Tibial nerve (tissue), 4 donors: ENCODE results near the gene BBIP1. TPM values are rescaled to one million over a fixed set of nuclear protein-coding genes. Genes with fewer than 3 reads are reported as not detected.
A peak's percentile ranks its signal among the peaks of the same experiment; 100 is the strongest.

ENCODE experiments used
- DNase-seq, 2 donors: peaks; one replicate each; pipeline ENCODE4 v3.0.0-alpha.2; 2019; ENCODE audit warnings: low spot score in 2 of 2
- H3K27ac ChIP-seq, 4 donors: fragments of 200-600 bp; sonication (generic) in 3 of 4; one replicate each; pipeline ENCODE4 v1.5.1; 2017 to 2019; ENCODE audit warnings: mild to moderate bottlenecking in 1 of 4
- H3K27me3 ChIP-seq, 2 donors: fragments of 200-600 bp; sonication (generic) in 1 of 2; one replicate each; pipeline versions ENCODE4 v1.5.1 to v1.6.0; 2017 to 2019
- H3K36me3 ChIP-seq, 3 donors: fragments of 200-600 bp; sonication (generic); one replicate each; pipeline ENCODE4 v1.5.1; 2018 to 2019
- H3K4me1 ChIP-seq, 4 donors: fragments of 200-600 bp; sonication (generic) in 3 of 4; one replicate each; pipeline ENCODE4 v1.5.1; 2017 to 2019
- H3K4me3 ChIP-seq, 4 donors: fragments of 200-600 bp; sonication (generic) in 3 of 4; one replicate each; pipeline ENCODE4 v1.5.1; 2017 to 2019; ENCODE audit warnings: mild to moderate bottlenecking in 1 of 4, moderate library complexity in 1 of 4
- H3K9me3 ChIP-seq, 4 donors: fragments of 200-600 bp; sonication (generic) in 3 of 4; one replicate each; pipeline ENCODE4 v1.5.1; 2017 to 2019
- EP300 ChIP-seq, 2 donors: sonication (generic); formaldehyde crosslinking; IDR thresholded peaks; one replicate each; pipeline ENCODE4 v1.6.1; 2017; ENCODE audit warnings: antibody characterized with exemption in 2 of 2, mild to moderate bottlenecking in 1 of 2
- POLR2A ChIP-seq, 2 donors: fragments of 450-650 bp; IDR thresholded peaks; one replicate each; pipeline ENCODE4 v1.6.1; 2017; ENCODE audit warnings: antibody characterized with exemption in 2 of 2, mild to moderate bottlenecking in 2 of 2, moderate library complexity in 2 of 2
- WGBS, 2 donors: methylation state at CpG; one replicate each; pipeline ENCODE4 v1.1.5; 2018; 5-methylcytosine and 5-hydroxymethylcytosine counted together
- total RNA-seq, 4 donors: library from RNA; depleted of rRNA; stranded (reverse); fragments of >200 nt; gene quantifications; one replicate each; pipeline ENCODE4 v1.1.0, GENCODE V29; 2016
- TF ChIP-seq, protein P1 (sequence below), 5 experiments: fragments of 200-600 bp in 3 of 5; fragments of 450-650 bp in 2 of 5; sonication (generic) in 3 of 5; IDR thresholded peaks; one replicate each; pipeline ENCODE4 v1.5.1; 2016 to 2019; ENCODE audit warnings: antibody characterized with exemption in 5 of 5, mild to moderate bottlenecking in 3 of 5, moderate library complexity in 2 of 5

The BBIP1 gene
- total RNA-seq, 4 donors from 2014 or later: 25.2 to 37.0 (median 33.9) TPM

- H3K27ac ChIP-seq: peak overlapping the region in 3 of 4 donors; percentile 32 to 80 (median 67)
- peaks cover 0 to 75% (median 48%) of the 10 kb centered on the region in 4 donors for H3K4me1 ChIP-seq
- H3K36me3 ChIP-seq: no peaks in the 10 kb centered on the region
- TF ChIP-seq POLR2A (IDR thresholded peaks at IDR 0.05): no peak
- TF ChIP-seq EP300 (IDR thresholded peaks at IDR 0.05): no peak
- TF ChIP-seq, protein P1, sequence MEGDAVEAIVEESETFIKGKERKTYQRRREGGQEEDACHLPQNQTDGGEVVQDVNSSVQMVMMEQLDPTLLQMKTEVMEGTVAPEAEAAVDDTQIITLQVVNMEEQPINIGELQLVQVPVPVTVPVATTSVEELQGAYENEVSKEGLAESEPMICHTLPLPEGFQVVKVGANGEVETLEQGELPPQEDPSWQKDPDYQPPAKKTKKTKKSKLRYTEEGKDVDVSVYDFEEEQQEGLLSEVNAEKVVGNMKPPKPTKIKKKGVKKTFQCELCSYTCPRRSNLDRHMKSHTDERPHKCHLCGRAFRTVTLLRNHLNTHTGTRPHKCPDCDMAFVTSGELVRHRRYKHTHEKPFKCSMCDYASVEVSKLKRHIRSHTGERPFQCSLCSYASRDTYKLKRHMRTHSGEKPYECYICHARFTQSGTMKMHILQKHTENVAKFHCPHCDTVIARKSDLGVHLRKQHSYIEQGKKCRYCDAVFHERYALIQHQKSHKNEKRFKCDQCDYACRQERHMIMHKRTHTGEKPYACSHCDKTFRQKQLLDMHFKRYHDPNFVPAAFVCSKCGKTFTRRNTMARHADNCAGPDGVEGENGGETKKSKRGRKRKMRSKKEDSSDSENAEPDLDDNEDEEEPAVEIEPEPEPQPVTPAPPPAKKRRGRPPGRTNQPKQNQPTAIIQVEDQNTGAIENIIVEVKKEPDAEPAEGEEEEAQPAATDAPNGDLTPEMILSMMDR (IDR thresholded peaks at IDR 0.05): no peak
- H3K9me3 ChIP-seq: no peaks in the 10 kb centered on the region
- 81 to 85% methylated on average over 6 of the region's 6 CpGs for WGBS, 2 donors
- H3K27me3 ChIP-seq: no peaks in the 10 kb centered on the region
- DNase-seq: no peak
- H3K4me3 ChIP-seq: no peak overlapping the region
These were observed 56.0 kb downstream of the BBIP1 start for GRCh38 chr10:110862961-110863360.

GRCh38 chr10:110861930-110862649 is 56.9 kb downstream of the BBIP1 start:
- no peaks in the 10 kb centered on the region for H3K9me3 ChIP-seq
- H3K36me3 ChIP-seq: no peaks in the 10 kb centered on the region
- TF ChIP-seq, protein P1 (IDR thresholded peaks at IDR 0.05): no peak
- TF ChIP-seq EP300 (IDR thresholded peaks at IDR 0.05) (peak in 1 of 2 donors; percentile 61), POLR2A (IDR thresholded peaks at IDR 0.05) (no peak)
- H3K27ac ChIP-seq: peak overlapping the region in 3 of 4 donors; percentile 32 to 80 (median 67)
- no peak overlapping the region for H3K4me3 ChIP-seq
- H3K4me1 ChIP-seq: peaks cover 0 to 73% (median 46%) of the 10 kb centered on the region in 4 donors
- no peaks in the 10 kb centered on the region for H3K27me3 ChIP-seq
- WGBS, 2 donors: 80 to 84% methylated on average over 6 of the region's 6 CpGs
- no peak for DNase-seq

DNA sequence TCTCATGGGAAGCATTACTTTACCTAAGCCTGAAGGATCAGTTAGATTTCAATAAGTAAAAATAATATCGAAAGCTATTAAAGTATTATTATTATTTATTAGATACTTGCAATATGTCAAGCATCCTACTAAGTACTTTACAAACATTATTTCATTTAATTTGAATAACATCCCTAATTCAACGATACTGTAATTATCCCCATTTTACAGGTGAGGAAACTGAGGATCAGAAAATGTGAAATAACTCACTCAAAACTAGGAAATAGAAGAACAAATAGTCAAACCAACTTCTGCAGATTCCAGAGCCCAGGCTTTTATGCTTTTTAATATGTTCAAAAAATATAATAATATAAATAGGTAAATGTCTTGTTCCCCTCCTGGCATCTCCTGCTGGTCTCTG is 57.5 kb downstream of the BBIP1 start:
- TF ChIP-seq POLR2A (IDR thresholded peaks at IDR 0.05) (no peak), EP300 (IDR thresholded peaks at IDR 0.05) (no peak)
- TF ChIP-seq, protein P1 (IDR thresholded peaks at IDR 0.05): no peak
- H3K27me3 ChIP-seq: no peaks in the 10 kb centered on the region
- H3K9me3 ChIP-seq: no peaks in the 10 kb centered on the region
- peaks cover 0 to 67% (median 43%) of the 10 kb centered on the region in 4 donors for H3K4me1 ChIP-seq
- WGBS, 2 donors: 95 to 96% methylated on average over 2 of the region's 2 CpGs
- peak overlapping the region in 3 of 4 donors; percentile 58 to 80 (median 76) for H3K27ac ChIP-seq
- no peak overlapping the region for H3K4me3 ChIP-seq
- no peak for DNase-seq
- H3K36me3 ChIP-seq: no peaks in the 10 kb centered on the region

- Histone ChIP-seq H3K4me3 (no peak overlapping the region), H3K36me3 (no peaks in the 10 kb centered on the region), H3K9me3 (no peaks in the 10 kb centered on the region), H3K27me3 (no peaks in the 10 kb centered on the region), H3K27ac (peak overlapping the region in 3 of 4 donors; percentile 58 to 80 (median 76)), H3K4me1 (peaks cover 0 to 59% (median 40%) of the 10 kb centered on the region in 4 donors)
- WGBS, 2 donors: 79 to 80% methylated on average over 7 of the region's 7 CpGs
- TF ChIP-seq, protein P1 (IDR thresholded peaks at IDR 0.05): no peak
- TF ChIP-seq EP300 (IDR thresholded peaks at IDR 0.05) (no peak), POLR2A (IDR thresholded peaks at IDR 0.05) (no peak)
- DNase-seq: no peak
These were observed 58.3 kb downstream of the BBIP1 start for GRCh38 chr10:110860576-110861241.

- WGBS, 2 donors: 9 to 17% methylated on average over 1 of the region's 1 CpG
- Histone ChIP-seq H3K4me3 (no peak overlapping the region), H3K27ac (peak overlapping the region in 3 of 4 donors; percentile 76 to 85 (median 80)), H3K9me3 (no peaks in the 10 kb centered on the region), H3K27me3 (no peaks in the 10 kb centered on the region), H3K4me1 (peaks cover 0 to 52% (median 34%) of the 10 kb centered on the region in 4 donors), H3K36me3 (no peaks in the 10 kb centered on the region)
- TF ChIP-seq, protein P1 (IDR thresholded peaks at IDR 0.05): no peak
- peak in 1 of 2 donors; percentile 83 for TF ChIP-seq EP300 (IDR thresholded peaks at IDR 0.05)
- DNase-seq: peak in 1 of 2 donors; percentile 59
These were observed 59.0 kb downstream of the BBIP1 start for GRCh38 chr10:110859973-110860376.
